HL-60 (cell line): ENCODE data around the gene PRDX6.

Experiments
- GABPA ChIP-seq: IDR thresholded peaks from 2 replicates; pipeline ENCODE4 v1.6.1; 2012; ENCODE audit warnings: low read depth
- POLR2AphosphoS5 ChIP-seq: IDR thresholded peaks from 2 replicates; pipeline ENCODE4 v1.6.1; 2012; ENCODE audit warnings: low read depth

GRCh38 chr1:173432331-173432730, 44.8 kb upstream of the PRDX6 start:
- TF ChIP-seq GABPA (no peak), POLR2AphosphoS5 (no peak)
